OCI-LY3 (cell line): ENCODE results near the gene RAI1.

ENCODE experiments used
- H2AFZ ChIP-seq: fragments of 200-600, 300-600 bp; shearing (Covaris generic); 2 replicates; pipeline ENCODE4 v1.6.0; 2014; ENCODE audit warnings: antibody characterized with exemption, low read depth, low read length
- H3K27ac ChIP-seq: fragments of 200-600, 300-600 bp; sonication (generic); 2 replicates; pipeline ENCODE4 v1.5.1; 2014; ENCODE audit warnings: mild to moderate bottlenecking, low read length, moderate library complexity, mixed read lengths
- H3K27me3 ChIP-seq: fragments of 200-600, 300-600 bp; sonication (generic); 2 replicates; pipeline ENCODE4 v1.6.1; 2014; ENCODE audit warnings: low read depth, low read length, mixed read lengths
- H3K36me3 ChIP-seq: fragments of 200-600, 300-600 bp; sonication (generic); replicated peaks from 2 replicates; pipeline ENCODE3; 2014; ENCODE audit warnings: low read depth, low read length, mixed read lengths
- H3K4me1 ChIP-seq: fragments of 300-600, 200-600 bp; sonication (generic); 2 replicates; pipeline ENCODE4 v1.6.1; 2014; ENCODE audit warnings: low read length, mixed read lengths
- H3K4me2 ChIP-seq: fragments of 200-600, 300-600 bp; sonication (generic); 2 replicates; pipeline ENCODE4 v1.6.1; 2014; ENCODE audit warnings: low read length, mixed read lengths
- H3K4me3 ChIP-seq: fragments of 300-600, 200-600 bp; sonication (generic); 2 replicates; pipeline ENCODE4 v1.5.1; 2014; ENCODE audit warnings: antibody characterized with exemption, mild to moderate bottlenecking, low read length, moderate library complexity
- H3K79me2 ChIP-seq: fragments of 300-600, 200-600 bp; shearing (Covaris generic); 2 replicates; pipeline ENCODE4 v1.6.1; 2014; ENCODE audit warnings: mild to moderate bottlenecking, low read length, mixed read lengths
- H3K9ac ChIP-seq: fragments of 300-600, 200-600 bp; shearing (Covaris generic); 2 replicates; pipeline ENCODE4 v1.6.0; 2014; ENCODE audit warnings: mild to moderate bottlenecking, low read length, moderate library complexity
- H3K9me3 ChIP-seq: fragments of 200-600, 300-600 bp; shearing (Covaris generic); 2 replicates; pipeline ENCODE4 v1.6.1; 2014; ENCODE audit warnings: low read length, mixed read lengths; ENCODE audit not compliant: insufficient read depth
- H4K20me1 ChIP-seq: fragments of 200-600, 300-600 bp; sonication (generic); 2 replicates; pipeline ENCODE4 v1.6.1; 2016; ENCODE audit warnings: low read length, mixed read lengths; ENCODE audit not compliant: insufficient read depth
- CTCF ChIP-seq: fragments of 200-600, 300-600 bp; sonication (generic); IDR thresholded peaks from 2 replicates; pipeline ENCODE4 v1.5.1; 2014; ENCODE audit warnings: antibody characterized with exemption, low read length, low read depth
- EZH2phosphoT487 ChIP-seq: fragments of 200-600 bp; shearing (Covaris generic); IDR thresholded peaks from 2 replicates; pipeline ENCODE4 v1.6.1; 2018; ENCODE audit warnings: antibody characterized with exemption, mixed run types, low read depth

RAI1 gene

DNA sequence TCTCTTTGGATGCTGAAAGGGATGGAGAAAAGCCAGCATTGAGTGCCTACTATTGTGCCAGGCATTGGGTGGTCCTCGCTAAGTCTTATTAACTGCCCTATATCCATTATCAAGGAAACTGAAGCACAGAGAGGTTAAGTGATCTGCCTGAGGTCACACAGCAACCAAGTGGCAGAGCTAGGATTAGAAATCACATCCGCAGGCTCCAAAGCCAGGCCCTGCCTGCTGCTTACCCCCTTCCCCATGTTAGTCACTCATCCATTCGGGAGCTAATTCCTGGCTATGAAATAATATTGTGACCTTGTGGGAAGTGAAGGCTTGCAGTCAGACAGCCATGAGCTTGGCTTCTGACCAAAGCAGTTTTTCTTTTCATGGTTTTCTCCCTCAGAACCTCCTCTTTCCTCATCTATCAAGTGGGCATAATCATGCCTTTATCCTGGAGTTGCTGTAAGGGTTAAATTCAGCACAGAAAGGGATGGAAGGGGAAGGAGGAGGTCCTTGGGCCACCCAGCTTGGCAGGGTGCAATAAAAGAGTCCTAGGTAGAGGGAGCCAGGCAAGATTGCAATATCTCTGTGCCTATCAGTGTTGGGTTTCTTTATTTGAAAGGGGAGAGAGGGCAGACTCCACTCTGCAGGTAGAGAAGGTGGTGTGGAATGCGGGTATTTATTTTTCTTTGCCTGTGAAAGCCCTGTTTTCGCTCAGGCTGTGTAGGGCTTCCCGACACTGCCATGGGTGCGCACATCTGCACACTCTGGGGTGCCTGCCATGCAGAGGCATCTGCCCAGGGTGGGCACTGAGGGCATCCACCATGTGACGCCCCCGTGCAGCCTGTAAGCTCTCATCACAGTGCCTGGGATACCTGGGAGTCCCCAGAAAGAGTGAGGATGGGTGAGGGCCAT, 11.3 kb downstream of the RAI1 start:
- H3K4me3 ChIP-seq = no peak overlapping the region
- no peak overlapping the region for H2AFZ ChIP-seq
- H3K79me2 ChIP-seq = peaks cover 35% of the 10 kb centered on the region
- no peaks in the 10 kb centered on the region for H3K36me3 ChIP-seq
- no peaks in the 10 kb centered on the region for H4K20me1 ChIP-seq
- 0 out of 2 replicates have a peak overlapping the region, but pooled peaks have one; percentile 17 for H3K4me2 ChIP-seq
- no peak for TF ChIP-seq CTCF
- TF ChIP-seq EZH2phosphoT487 = no peak
- no peak overlapping the region for H3K9ac ChIP-seq
- H3K27ac ChIP-seq = no peak overlapping the region
- H3K9me3 ChIP-seq = no peaks in the 10 kb centered on the region
- H3K4me1 ChIP-seq = peaks cover 13% of the 10 kb centered on the region; the same call in 1 of the 2 replicates
- no peaks in the 10 kb centered on the region for H3K27me3 ChIP-seq

DNA sequence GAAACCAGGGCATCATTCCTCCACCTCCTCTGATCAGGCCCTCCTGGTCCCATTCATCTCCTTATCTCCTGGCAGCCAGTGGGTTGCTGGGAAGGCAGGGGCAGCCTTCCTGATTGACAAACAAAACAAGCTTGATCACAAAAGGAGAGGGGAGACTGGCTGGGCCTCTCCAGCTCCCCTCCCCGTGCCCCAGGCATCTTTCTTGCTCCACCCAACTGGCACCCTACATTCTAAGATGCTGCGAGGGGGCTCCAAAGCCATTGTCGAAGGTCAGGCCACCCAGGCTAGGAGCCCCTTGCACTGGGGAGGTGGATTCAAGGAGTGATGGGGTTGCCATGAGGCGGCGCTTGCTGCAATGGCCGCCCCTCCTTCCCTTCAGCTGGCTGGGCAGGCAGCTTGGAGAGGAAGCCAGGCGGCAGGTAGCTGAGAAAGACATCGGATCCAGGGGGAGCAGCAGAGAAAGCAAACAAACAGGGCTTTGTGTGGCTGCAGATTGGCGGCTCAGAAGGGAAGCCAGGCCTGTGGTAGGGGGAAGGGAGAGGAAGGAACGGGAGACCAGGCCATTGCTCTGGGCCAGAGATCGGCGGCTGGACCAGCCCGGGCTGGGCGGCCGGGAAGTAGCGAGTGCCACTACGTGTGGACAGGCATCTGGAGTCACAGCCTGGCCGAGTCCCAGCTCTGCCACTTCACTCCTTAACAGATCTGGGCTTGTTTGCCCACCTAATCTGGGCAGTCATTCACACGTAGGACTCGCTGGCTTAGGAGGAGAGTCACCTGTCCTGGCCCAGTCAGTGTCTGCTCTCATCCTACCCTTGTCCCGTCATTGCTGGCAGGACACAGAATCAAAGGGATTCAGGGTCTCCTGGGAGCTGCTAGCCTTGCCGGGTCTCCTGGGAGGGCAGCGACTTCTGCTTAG, 12.3 kb downstream of the RAI1 start:
- Histone ChIP-seq H3K27me3 (no peaks in the 10 kb centered on the region), H2AFZ (no peak overlapping the region), H3K27ac (no peak overlapping the region), H3K4me1 (peaks cover 13% of the 10 kb centered on the region; the same call in 1 of the 2 replicates), H3K9me3 (no peaks in the 10 kb centered on the region), H3K79me2 (peaks cover 37% of the 10 kb centered on the region), H3K4me3 (peak overlapping the region; percentile 83), H3K9ac (peak overlapping the region; percentile 48; the same call in 1 of the 2 replicates), H4K20me1 (no peaks in the 10 kb centered on the region), H3K36me3 (no peaks in the 10 kb centered on the region), H3K4me2 (peak overlapping the region; percentile 61)
- TF ChIP-seq CTCF (no peak), EZH2phosphoT487 (no peak)

- Histone ChIP-seq H3K9me3 (no peaks in the 10 kb centered on the region), H4K20me1 (no peaks in the 10 kb centered on the region)
- TF ChIP-seq EZH2phosphoT487 (no peak), CTCF (no peak)
Observed at GRCh38 chr17:17694169-17695081, 13.2 kb downstream of the RAI1 start.

More at GRCh38 chr17:17694169-17695081, 13.2 kb downstream of the RAI1 start:
- Histone ChIP-seq H3K9ac (peak overlapping the region; percentile 48), H3K27ac (0 out of 2 replicates have a peak overlapping the region, but pooled peaks have one; percentile 26), H3K4me2 (peak overlapping the region; percentile 63), H3K36me3 (no peaks in the 10 kb centered on the region), H3K4me3 (peak overlapping the region; percentile 83), H3K27me3 (no peaks in the 10 kb centered on the region), H2AFZ (no peak overlapping the region), H3K79me2 (peaks cover 37% of the 10 kb centered on the region), H3K4me1 (peaks cover 13% of the 10 kb centered on the region; the same call in 1 of the 2 replicates)
